ENCODE measurements around the gene TNNT3.
"Not testable (repeated sequence)": the region's sequence is repeated elsewhere in the genome, so short reads cannot be mapped to it uniquely, and the experiment has no call there.

TNNT3 gene

DNA sequence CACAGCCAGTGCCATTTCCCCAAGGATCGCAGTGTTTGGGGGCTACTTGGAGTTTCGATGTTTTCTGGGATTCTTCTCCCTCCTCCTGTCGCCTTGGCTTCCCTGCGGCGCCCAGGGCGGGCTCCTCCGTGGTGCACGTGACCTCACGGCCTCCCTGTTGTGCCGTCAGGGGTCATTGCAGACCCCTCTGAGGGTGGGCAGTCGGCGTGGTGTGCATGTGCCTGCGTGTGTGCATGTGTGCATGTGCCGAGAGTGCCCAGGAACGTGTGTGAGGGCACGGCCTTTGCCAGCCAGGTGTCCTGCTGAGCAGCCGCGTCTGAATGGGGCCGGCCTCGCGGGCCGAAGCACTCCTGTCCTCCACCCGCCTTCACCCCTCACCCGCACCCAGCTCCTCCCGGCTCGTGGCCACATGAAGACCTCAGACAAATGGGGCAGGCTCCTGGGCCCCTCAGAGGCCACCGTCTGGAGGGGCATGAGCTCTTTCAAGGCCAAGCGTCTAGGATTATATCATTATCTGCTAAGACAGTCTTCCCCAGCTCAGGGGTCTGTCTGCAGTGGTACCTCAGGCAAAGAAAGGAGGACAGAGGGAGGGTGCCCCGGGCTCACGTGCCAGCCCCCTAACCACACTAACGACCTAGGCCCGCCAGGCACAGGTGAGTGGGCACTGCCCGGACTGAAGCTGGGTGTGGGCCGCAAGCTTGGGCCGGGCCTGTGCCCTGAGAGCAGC is 18.3 kb downstream of the TNNT3 start:
- in situ Hi-C loops (cut with HindIII; ENCODE audit: low sequenced_read_pairs) = no loop called here
- TF ChIP-seq, protein P1, sequence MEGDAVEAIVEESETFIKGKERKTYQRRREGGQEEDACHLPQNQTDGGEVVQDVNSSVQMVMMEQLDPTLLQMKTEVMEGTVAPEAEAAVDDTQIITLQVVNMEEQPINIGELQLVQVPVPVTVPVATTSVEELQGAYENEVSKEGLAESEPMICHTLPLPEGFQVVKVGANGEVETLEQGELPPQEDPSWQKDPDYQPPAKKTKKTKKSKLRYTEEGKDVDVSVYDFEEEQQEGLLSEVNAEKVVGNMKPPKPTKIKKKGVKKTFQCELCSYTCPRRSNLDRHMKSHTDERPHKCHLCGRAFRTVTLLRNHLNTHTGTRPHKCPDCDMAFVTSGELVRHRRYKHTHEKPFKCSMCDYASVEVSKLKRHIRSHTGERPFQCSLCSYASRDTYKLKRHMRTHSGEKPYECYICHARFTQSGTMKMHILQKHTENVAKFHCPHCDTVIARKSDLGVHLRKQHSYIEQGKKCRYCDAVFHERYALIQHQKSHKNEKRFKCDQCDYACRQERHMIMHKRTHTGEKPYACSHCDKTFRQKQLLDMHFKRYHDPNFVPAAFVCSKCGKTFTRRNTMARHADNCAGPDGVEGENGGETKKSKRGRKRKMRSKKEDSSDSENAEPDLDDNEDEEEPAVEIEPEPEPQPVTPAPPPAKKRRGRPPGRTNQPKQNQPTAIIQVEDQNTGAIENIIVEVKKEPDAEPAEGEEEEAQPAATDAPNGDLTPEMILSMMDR (IDR thresholded peaks at IDR 0.05; ENCODE audit: low read depth, low read length) = no peak
- no peak for DNase-seq (ENCODE audit: low read depth, low spot score)
- H3K4me3 ChIP-seq (ENCODE audit: low read depth, low read length) = no peak overlapping the region

DNA sequence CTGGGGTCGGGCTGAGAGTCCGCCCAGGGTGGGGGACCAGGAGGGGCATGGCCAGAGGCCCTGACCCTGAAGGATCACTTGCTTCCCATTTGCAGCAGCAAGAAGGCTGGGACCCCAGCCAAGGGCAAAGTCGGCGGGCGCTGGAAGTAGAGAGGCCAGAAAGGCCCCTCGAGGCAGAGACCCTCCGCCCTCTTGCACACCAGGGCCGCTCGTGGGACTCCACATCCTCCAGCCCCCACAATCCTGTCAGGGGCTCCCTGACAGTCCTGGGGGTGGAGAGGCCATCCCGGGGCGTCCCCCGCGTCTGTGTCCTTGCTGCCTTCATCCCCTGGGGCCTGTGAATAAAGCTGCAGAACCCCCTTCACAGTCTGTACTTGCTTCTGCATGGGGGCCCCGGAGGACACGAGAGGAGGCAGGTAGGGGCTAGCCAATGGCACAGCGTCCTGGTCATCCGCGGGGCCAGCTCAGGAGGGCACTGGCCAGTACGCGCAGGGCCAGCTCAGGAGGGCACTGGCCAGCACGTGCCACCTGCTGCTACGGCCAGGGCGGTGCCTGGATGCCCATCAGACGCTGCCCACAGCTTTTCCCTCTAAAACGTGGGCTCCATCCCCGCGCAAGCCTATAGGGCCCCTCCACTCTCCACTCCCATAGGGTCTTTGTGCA is 19.0 kb downstream of the TNNT3 start:
- in situ Hi-C loops (cut with HindIII; ENCODE audit: low sequenced_read_pairs) = no loop called here

GRCh38 chr11:1939006-1939625 is 19.6 kb downstream of the TNNT3 start:
- no peak for DNase-seq (ENCODE audit: low read depth, low spot score)
- in situ Hi-C loops (cut with HindIII; ENCODE audit: low sequenced_read_pairs) = no loop called here
- TF ChIP-seq, protein P1 (IDR thresholded peaks at IDR 0.05; ENCODE audit: low read depth, low read length) = no peak
- no peak overlapping the region for H3K4me3 ChIP-seq (ENCODE audit: low read depth, low read length)

More for the DNA sequence above, 19.0 kb downstream of the TNNT3 start:
- TF ChIP-seq, protein P1 (IDR thresholded peaks at IDR 0.05; ENCODE audit: low read depth, low read length) = no peak
- H3K4me3 ChIP-seq (ENCODE audit: low read depth, low read length) = no peak overlapping the region
- no peak for DNase-seq (ENCODE audit: low read depth, low spot score)

- in situ Hi-C loops (cut with HindIII; ENCODE audit: low sequenced_read_pairs) = not testable (repeated sequence)
Observed at GRCh38 chr11:1939788-1940187, 20.3 kb downstream of the TNNT3 start.

DNA sequence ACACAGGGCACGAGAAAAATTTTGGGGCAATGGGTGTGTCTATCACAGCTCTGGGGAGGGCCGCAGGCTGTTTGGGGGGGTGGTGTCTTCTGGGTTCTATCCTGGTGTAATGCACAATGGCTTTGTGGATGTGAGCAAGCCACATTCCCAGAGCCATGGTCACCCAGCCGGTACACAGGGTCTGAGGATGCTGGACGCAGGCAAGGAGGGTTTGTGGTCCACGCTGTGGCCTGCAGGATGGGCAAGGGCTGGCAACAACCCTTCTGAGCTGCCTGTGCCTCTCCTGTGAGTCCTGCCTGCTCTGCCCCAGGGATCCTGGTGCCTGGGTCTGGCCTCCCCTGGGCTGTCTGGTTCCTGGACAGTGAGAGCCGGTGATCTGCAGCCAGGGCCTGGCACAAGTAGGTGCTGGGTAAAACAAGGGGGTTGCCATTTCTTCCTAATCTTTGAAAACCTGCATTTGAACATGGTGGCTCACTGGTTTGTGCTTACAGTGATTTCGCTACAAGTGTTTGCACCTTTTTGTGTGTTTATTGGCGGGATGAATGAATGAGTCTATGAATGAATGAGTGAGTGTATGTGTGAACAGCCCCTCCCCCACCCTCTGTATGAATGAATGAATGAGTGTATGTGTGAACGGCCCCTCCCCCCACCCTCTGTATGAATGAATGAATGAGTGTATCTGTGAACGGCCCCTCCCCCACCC is 23.2 kb downstream of the TNNT3 start:
- in situ Hi-C loops (cut with HindIII; ENCODE audit: low sequenced_read_pairs) = no loop called here

More at GRCh38 chr11:1939788-1940187, 20.3 kb downstream of the TNNT3 start:
- H3K4me3 ChIP-seq (ENCODE audit: low read depth, low read length) = not testable (repeated sequence)
- DNase-seq (ENCODE audit: low read depth, low spot score) = peak; percentile 18

DNA sequence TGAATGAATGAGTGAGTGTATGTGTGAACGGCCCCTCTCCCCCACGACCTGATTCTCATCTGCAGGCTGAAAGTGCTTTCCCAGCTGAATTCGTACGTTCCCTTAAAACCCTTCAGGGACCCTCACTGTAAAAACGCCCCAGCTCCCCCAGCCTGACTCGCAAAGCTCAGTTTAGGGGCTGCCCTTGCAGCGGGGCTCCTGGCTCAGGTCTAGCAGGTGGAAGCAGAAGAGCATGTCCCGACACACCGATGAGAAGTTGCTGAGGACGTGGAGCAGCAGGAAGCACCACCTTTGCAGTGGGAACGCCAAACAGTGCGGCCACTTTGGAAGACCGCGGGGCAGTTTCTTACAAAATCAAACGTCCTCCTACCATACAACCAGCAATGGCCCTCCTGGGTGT is 24.1 kb downstream of the TNNT3 start:
- TF ChIP-seq, protein P1 (IDR thresholded peaks at IDR 0.05; ENCODE audit: low read depth, low read length) = no peak
- H3K4me3 ChIP-seq (ENCODE audit: low read depth, low read length) = no peak overlapping the region
- no peak for DNase-seq (ENCODE audit: low read depth, low spot score)
- in situ Hi-C loops (cut with HindIII; ENCODE audit: low sequenced_read_pairs) = no loop called here

More for the DNA sequence above, 23.2 kb downstream of the TNNT3 start:
- no peak for DNase-seq (ENCODE audit: low read depth, low spot score)
- TF ChIP-seq, protein P1 (IDR thresholded peaks at IDR 0.05; ENCODE audit: low read depth, low read length) = no peak
- no peak overlapping the region for H3K4me3 ChIP-seq (ENCODE audit: low read depth, low read length)
